ENCODE measurements around the gene IQCE. TPM values are rescaled to one million over a fixed set of nuclear protein-coding genes. Genes with fewer than 3 reads are reported as not detected.

The IQCE gene
- polyA plus RNA-seq, 3 donors = 19.2 to 21.2 (median 21.2) TPM

DNA sequence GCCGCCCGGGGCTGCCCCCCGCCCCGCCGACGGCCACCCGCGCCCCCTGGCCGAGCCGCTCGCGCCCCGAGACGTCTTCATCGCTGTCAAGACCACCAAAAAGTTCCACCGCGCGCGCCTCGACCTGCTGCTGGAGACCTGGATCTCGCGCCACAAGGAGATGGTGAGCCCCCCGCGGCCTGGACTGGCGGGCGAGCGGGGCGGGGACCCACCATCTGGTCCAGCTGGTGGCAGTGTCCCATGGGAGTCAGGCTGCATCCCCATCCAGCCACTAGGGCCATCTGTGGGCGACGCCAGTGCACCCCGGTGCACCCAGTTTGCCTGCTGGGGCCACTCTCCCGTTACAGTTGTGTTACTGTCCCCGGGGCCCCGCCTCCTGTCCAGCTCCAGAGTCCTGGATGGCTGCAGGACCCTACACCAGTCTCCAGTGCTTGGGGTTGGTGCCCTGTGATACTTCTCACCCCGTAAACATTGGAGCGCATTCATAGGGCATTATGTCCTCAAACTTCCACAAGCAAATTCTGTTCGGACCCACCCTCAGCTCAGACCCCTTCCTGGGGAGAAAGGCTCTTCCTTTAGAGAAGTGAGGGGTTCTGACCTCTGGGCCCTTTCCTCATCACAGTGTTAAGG is 38.5 kb upstream of the IQCE start:
- no peak for DNase-seq (ENCODE audit: low read depth in 3 of 3, low spot score in 2 of 3)

DNA sequence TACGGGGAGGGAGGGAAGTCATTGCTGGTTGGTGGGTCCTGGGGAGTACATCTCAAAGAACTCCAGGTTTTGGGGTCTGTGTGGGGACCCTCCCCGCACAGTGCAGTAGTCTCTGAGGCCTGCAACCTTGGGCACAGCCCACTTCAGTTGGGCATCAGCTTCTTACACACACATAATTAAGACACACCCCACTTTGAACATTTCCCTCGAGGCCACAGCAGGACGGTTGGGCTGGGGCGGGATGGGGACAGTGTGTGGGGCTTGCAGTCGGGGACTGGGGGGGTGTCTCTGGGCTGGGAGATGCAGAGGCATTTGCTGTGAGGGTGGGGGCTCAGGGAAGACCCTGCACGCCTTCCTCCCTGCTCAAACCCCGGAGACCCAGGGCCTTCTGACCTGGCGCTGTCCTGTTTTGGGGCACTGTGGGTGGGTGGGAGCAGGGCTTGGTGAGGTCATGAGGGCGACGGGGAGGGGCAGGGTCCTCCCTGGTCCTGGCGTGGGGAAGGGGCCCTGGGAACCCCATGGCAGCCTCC is 38.0 kb upstream of the IQCE start:
- DNase-seq (ENCODE audit: low read depth in 3 of 3, low spot score in 2 of 3) = no peak

DNA sequence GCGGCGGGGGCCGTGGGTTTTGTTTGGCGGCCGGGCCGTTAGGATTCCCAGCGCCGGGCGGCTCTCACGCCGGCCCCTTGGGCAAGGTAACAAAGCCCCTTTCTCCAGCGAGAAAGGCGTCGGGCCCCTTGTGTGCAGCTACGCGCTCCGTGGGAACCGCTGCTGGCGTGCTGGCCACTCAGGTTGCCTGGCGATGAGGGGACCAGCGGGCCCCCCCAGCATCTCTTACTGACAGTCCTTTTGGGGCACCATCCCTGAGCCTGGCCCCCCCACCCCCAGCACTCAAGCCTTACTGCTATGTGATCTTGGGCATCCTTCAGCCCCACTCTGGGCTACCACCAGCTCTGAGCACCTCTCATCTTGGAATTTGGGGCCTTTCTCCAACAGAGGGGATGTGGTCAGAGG is 37.4 kb upstream of the IQCE start:
- no peak for DNase-seq (ENCODE audit: low read depth in 3 of 3, low spot score in 2 of 3)

DNA sequence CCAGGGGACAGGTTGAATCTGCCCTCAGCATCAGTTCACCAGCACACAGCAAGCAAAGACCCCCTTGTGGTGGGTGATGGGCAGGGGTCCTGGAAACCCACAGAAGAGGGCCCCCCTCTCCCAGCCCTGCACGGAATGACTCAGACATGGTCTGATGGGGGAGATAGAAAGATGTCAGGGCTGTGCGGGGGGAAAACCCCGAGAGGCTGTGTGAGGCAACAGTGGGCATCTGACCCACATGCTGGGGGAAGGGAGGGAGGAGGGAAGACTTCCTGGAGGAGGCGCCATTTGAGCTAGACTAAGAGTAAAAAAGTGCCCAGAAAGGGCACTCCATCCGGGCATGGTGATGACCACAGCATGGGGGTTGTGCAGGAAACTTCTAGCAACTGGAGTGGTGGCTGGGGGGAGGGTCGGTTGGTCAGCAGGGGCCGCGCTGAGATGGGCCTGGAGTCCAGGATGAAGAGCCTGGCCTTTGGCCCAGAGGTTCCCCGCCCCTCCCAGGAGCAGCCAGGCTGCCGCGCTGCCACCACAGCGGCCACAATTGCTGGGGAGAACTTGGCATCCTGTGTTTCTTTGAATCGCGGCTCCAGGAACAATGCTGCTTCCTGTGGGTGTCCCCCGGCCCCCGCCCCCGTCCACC is 36.7 kb upstream of the IQCE start:
- no peak for DNase-seq (ENCODE audit: low read depth in 3 of 3, low spot score in 2 of 3)

DNA sequence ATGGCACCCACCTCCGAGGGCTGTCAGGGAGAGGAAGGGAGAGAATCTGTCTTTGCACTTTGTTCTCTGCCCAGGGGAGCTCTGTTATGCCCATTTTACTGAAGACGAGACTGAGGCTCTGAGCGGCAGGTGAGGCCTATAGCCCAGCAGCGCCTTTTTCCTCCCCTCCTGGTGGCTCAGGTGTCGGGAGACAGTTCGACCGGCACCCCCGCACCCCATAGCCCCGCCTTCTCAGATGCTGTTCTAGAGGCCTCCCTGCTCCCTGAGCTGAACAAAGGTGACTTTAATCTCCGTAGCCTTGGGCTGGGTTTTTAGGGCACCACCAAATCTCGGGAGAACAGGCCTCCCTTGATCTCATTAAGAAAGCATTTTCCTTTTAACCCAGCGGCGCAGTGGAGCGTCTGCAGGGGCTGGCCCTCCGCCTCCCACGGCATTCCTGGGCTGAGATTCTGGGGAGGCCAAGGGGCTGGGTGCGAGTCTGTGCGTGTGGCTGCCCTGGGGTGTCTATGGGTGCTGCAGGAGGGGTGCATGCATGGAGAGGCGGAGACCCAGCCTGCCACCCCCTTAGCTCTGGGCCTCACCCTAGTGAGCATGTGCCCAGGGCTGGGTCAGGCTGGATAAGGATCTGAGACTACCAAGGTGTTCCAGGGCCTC is 35.9 kb upstream of the IQCE start:
- DNase-seq (ENCODE audit: low read depth in 3 of 3, low spot score in 2 of 3) = no peak

DNA sequence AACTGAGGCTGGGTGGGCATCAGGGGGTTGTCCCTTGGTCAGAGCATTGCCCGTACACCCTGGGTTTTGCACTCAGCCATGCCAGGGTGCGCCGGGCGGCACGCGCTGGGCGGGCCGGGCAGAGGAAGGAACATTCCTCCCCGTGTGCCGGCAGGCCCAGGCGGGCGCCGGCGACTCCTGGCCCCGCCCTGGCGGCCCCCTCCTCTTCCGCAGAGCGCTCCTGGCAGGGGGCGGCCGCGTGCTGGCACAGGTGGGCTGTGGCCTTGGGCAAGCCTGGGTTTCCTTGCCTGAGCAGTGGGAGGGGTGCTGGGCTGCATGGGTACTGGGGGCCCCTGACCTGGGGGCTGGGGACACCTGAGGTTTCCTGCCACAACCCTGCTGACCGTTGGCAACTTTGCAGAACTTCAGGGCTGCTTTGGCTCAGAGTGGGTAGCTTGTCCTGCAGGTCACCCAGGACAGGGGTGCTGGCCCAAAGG is 35.3 kb upstream of the IQCE start:
- no peak for DNase-seq (ENCODE audit: low read depth in 3 of 3, low spot score in 2 of 3)

DNA sequence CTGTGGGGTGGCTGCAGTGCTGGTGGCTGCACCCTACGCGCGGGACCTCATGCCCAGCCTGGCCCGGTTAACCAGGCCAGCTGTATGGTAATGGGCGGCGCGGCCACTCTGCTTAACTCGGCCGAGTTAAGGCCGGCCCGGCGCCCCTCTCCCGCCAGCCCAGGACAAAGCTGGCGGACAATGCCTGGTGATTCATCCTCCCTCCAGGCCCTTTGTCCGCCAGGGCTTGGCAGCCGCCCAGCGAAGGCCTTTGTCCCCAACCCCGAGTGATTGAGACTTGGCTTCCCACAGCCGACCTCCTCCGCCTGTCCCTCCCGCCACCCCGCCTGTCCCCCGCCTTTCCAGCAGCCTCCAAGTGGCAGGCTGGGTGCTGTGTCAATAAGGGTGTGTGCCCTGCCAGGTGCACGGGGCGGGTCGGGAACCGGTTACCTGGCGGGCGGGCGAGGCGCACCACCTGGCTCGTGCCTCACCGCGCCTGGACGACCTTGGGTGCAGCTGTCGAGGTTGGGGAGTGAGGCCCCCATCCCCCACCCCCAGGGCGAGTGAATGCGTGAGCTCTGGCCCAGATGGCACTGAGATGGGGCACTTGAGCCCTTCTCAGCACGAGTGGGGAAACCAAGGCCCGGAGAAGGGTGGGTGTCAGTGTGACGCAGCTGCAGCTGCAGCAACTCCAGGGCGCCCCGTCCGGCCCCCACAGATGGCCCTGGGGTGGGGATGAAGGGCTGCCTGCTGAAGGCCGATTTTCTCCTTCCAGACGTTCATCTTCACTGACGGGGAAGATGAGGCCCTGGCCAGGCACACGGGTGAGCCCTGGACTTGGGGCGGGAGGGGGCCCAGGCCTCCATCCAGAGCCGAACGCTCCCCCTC is 34.6 kb upstream of the IQCE start:
- DNase-seq (ENCODE audit: low read depth in 3 of 3, low spot score in 2 of 3) = no peak

DNA sequence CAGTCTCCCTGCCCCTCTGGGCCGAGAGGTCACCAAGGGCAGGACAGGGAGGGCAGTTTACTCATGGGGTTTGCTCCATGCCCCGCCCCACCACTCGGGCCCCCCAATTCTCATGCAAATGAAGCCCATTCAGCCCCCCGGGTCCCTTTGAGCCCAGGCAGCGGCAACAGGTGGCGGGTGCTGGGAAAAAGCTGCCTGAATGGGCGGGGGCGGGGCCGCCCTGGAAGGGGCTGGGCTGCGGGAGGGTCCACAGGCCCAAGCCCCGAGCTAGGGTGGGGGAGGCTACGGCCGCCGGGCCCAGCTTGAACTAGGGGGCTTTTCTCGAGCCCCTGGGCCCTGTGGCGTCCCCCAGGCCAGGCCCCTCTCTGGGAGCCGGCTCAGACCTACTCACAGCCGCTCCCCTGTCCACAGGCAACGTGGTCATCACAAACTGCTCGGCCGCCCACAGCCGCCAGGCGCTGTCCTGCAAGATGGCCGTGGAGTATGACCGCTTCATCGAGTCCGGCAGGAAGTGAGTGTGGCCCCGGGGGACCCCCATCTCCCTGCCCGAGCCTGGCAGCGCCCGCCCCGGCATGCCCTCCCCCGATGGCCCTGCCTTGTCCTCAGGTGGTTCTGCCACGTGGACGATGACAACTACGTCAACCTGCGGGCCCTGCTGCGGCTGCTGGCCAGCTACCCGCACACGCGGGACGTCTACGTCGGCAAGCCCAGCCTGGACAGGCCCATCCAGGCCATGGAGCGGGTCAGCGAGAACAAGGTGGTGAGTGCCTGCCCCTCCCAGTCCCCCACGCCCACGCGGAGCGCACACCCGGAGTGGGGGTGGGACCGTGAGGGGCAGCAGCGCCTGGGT is 33.7 kb upstream of the IQCE start:
- DNase-seq (ENCODE audit: low read depth in 3 of 3, low spot score in 2 of 3) = no peak

DNA sequence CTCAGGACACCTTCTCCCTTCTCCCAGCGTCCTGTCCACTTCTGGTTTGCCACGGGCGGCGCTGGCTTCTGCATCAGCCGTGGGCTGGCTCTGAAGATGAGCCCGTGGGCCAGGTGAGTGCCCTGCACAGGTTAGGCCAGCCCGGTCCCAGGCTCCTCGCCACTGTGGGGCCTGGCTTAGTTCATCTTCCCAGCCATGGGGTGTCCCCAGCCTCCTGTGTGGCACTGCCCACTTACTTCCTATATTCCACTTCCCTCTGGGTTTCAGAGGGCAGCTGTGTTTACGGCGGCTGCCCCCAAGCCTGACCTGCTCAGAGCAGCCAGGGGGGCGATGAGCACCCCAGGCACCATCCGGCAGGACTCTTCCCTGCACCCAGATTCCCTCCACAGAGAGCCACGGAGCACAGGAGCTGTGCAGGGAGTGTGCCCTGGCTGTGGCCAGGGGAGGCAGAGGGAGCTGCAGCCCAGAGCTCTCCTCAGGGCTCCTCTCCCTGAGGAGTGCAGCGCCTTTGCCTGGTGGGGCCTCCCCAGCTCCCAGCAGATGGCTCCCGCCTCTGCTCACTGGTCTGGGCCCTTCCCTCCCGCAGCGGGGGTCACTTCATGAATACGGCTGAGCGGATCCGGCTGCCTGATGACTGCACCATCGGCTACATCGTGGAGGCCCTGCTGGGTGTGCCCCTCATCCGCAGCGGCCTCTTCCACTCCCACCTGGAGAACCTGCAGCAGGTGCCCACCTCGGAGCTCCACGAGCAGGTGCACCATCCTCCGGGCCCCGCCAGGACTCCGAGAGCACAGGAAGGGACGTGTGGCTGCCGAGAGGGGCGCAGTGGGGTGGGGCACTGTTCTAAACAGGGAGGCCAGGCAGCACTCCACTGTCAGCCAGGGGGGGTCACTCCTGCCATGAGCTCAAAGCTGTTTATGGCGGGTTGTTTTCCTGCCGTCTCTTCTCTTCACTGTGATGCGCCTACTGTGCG is 32.8 kb upstream of the IQCE start:
- DNase-seq (ENCODE audit: low read depth in 3 of 3, low spot score in 2 of 3) = no peak

DNA sequence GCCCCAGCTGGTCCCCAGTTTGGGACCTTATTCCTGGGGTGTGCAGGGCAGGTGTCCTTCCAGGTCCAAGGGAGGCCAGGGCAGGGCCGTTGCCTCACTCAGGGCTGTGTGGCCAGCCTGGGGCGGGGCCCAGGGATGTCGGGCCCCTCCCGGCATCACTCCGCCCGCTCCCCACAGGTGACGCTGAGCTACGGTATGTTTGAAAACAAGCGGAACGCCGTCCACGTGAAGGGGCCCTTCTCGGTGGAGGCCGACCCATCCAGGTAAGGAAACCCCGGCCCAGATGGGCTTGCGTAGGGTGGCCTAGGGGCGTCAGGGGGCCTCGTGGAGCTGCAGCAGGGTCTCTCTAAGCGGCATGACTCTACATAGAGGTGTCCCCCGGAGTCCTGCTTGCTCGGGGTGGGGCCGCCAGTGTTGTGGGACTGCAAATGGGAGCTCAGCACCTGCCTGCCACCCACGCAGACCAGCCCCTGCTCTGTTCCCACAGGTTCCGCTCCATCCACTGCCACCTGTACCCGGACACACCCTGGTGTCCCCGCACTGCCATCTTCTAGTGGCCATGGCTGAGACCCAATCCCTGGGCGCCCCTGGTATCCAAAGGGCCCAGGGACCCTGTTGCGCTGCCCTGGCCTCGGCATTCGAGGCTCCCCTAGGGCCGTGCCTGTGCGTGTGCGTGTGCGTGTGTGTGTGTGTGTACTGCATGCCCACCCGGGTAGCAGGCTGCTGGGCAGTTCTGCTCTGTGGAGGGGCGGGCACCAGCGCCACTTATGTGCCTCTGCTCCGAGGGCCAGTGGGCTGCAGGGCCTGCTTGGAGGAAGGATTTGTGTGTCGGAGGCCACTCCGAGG is 31.9 kb upstream of the IQCE start:
- DNase-seq (ENCODE audit: low read depth in 3 of 3, low spot score in 2 of 3) = no peak

DNA sequence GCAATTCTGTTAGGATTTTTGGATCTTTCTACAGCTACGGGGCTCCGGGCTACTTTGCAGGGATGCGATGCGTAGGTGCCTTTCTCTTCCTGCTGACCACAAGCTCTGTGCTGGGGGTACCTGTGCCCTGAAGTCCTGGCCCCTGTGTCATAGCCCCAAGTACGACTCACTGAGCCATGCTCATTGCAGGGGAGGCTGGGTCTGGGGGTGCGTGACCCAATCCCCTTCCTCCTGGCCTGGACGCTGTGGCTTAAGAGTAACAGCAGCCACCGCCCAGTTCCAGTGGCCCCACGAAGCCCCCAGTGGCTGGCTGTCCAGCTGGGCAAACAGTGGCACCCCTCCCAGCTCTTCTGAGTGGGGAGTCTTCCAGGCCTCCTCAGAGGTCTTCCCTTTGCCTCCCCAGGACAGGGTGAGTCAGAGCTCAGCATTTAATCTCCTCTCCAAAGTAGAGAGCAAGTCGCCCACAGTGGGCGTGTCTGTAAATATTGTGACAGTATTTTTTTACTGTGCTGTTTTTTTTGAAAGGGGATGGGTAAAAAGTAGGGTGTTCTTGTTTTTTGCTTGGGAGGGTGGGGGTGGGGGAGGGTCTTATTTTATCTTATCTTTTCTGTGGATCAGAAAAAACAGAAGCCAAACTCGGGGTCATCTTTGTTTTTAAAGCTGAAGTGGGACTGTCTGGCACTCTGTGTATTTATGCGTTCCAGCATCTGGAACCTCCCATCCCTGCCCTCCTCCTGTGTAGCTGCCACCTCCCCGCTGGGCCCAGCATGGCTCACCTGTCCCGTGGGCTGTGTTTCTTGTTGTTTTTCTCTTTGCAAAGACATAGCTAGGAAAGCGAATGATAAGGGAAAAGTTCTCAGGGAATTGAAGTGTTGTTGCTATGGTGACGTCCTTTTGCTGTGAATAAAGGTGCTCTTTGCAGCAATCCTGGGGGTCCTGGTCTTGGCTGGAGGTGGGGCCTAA is 31.0 kb upstream of the IQCE start:
- DNase-seq (ENCODE audit: low read depth in 3 of 3, low spot score in 2 of 3) = no peak

DNA sequence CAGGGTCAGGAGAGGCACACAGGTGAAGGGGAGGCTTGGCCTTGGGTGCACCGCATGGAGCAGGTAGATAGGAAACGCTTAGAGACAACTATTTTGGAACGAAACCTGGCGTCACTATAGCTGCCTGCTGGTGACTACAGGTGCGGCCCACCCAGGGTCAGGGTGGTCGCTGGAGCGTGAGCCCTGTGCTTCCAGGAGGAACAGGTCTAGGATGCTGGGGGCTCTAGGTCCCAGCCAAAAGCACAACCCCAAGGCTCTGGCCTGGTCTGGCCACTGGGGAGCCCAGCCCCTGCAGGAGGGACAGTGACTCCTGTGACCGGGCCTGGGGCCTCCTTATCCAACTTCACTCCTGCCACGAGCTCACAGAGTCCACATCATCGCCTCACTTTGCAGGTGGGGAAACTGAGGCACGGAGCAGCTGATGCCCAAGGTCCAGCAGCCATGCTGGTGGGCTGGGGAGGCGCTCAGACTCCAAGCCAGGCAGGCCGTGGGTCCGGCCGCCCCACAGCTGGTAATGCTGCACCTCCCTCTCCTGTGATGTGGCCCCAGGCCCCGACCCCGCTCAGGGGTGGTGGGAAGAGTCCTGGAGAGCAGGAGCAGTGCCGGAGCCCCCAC is 30.2 kb upstream of the IQCE start:
- DNase-seq (ENCODE audit: low read depth in 3 of 3, low spot score in 2 of 3) = no peak

DNA sequence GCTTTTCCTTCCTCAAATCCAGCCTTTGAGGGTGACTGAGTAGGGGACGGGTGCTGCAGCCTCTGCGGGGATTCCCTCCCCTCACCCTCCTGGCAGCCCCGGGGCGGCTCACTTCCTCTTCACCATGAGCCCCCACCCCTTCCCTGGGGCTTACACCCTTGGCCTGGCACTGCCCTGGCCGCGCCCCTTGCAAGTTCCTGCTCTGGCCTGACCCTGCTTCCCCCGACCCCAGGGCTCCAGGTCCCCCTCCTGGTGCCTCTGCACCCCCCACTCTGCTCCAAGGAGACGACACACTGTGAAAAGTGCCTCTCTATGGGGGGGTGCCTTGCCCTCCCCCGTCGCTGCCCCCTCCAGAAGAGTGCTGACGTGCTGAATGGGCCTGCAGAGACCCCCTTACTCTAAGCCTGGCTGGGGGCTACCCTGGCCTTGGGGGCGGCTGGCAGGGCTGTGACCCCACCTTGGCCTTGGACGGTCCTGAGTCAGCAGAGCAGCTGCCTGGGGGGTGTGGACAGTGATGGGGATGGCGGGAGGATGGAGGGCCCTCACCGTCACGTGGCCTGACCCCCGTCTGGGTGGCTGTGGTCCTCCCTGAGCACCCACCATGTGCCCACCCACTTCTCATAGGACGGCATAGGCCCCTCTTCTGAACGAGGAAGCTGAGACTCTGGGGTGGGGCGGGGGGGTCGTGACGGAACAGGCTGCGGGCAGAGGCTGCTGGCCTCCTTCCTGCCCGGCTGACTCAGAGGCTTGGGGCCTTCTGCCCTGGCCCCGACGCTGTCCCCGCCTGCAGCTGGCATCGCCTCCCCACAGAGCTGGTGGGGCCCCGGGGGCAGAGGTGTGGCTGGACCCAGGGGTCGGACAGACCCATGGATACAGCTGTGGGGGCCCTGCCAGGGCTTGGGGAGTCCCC is 29.4 kb upstream of the IQCE start:
- no peak for DNase-seq (ENCODE audit: low read depth in 3 of 3, low spot score in 2 of 3)

DNA sequence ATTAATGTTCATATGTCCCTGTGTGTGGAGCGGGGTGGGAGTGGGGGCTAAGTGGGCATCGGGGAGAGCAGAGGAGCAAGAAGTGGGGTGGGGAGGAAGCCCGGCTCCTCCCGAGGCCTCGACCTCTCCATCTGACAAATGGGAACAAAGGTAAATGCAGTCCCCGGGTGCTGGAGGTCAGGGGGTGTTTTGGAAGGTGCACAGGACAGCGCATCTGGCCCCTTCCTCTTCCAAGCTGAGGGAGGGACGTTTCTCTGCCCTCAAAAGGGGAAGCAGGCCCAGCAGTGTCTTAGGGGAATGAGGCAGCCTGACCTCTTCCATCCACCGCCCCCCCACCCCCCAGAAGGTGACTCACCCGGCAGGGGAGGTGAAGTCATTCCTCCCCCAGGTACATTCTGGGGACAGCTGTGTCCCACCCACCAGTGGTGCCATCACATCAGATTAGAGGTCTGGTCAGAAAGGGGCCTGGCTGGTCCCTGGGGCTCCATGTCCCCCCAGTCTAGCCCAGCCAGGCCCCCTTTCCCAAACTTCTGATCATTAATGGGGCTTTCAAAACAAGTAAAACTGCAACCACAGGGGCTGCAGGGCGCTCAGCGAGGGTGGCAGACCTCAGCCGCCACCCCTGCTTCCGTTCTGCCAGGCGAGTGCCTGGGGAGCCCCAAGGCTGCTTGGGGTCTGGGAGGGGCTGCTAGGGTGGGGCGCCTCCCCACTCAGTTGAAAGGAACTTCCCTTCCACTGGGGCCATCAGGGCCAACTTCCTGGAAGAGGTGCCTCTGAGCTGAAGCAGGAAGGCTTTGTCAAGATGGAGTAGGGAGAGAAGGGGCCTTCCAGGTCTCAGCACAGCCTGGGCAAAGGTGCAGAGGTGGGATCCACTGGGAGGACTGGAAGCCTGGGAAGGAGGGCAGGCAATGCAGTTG is 28.4 kb upstream of the IQCE start:
- no peak for DNase-seq (ENCODE audit: low read depth in 3 of 3, low spot score in 2 of 3)

Data from right renal cortex interstitium (tissue), 3 donors.